ENCODE results near the gene TYW1B. TPM values are rescaled to one million over a fixed set of nuclear protein-coding genes. Genes with fewer than 3 reads are reported as not detected.
A peak's percentile ranks its signal among the peaks of the same experiment; 100 is the strongest.
"Not testable (repeated sequence)": the region's sequence is repeated elsewhere in the genome, so short reads cannot be mapped to it uniquely, and the experiment has no call there.

Gene TYW1B, protein sequence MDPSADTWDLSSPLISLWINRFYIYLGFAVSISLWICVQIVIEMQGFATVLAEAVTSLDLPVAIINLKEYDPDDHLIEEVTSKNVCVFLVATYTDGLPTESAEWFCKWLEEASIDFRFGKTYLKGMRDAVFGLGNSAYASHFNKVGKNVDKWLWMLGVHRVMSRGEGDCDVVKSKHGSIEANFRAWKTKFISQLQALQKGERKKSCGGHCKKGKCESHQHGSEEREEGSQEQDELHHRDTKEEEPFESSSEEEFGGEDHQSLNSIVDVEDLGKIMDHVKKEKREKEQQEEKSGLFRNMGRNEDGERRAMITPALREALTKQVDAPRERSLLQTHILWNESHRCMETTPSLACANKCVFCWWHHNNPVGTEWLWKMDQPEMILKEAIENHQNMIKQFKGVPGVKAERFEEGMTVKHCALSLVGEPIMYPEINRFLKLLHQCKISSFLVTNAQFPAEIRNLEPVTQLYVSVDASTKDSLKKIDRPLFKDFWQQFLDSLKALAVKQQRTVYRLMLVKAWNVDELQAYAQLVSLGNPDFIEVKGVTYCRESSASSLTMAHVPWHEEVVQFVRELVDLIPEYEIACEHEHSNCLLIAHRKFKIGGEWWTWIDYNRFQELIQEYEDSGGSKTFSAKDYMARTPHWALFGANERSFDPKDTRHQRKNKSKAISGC
- total RNA-seq, result 1 to 10 TPM; 2.4 to 7.1 (median 6.1) TPM

DNA sequence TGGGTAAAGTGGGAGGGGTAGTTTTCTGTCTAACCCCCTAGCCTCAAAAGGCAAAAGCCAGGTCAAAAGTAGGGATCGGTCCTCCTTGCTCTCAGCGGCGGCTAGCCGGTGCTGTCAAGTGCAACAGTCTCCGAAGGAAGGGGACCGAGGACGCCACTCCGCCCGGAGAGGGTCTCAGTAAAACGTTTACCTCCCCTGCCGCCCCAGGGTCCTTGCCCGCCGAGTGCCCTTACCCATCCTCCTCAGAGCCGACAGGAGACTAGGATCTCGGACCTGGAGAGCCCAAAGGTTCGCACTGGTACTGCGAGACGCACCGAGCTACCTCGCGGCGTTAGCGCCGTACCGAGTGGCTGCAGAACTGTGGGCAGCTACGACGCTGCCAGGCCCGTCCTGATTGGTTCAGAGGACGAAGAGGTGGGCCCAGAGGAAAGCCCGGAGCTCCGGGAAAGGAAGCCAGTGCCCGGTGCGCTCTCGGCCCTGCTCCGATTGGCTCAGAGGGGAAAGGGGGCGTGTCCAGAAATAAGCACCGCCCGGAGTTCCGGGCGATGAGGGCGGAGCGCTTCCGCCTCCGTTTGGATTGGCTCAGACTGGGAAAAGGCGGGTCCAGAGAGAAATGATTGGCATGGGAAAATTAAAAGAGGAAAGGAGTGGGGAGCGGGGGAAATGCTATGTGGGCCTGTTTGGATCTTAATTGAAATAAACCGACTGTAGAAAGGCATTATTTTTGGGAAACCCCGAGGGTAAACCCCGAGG, at the start of gene TYW1B:
TSS of gene TYW1B (minus strand) at position 362 of the 753 bp plus-strand sequence. CDS start at position 237, 125 bp downstream.
- H3K9me3 ChIP-seq, H3K27me3 ChIP-seq: not testable (repeated sequence)
- Histone ChIP-seq H3K27ac (peak within 1 kb of the TSS; percentile 68 to 98 (median 88)), H3K4me3 (peak within 1 kb of the TSS; percentile 59 to 85 (median 72)), H3K36me3 (peaks cover 2 to 14% (median 6%) of the 10 kb centered on the region in 3 donors), H3K4me1 (peaks cover 0 to 41% (median 14%) of the 10 kb centered on the region in 4 donors)
- TF ChIP-seq EP300 (IDR thresholded peaks at IDR 0.05), result peak; percentile 35 to 79
- peak; percentile 42 to 76 for TF ChIP-seq POLR2A (IDR thresholded peaks at IDR 0.05)
- TF ChIP-seq CTCF (IDR thresholded peaks at IDR 0.05), result peak in 2 of 5 experiments; percentile 23 to 39
- DNase-seq (ENCODE audit: low spot score in 2 of 2), result peak; percentile 94 to 98
- 0 to 1% methylated on average over 27 to 32 of the region's 49 CpGs for WGBS, 2 donors

DNA sequence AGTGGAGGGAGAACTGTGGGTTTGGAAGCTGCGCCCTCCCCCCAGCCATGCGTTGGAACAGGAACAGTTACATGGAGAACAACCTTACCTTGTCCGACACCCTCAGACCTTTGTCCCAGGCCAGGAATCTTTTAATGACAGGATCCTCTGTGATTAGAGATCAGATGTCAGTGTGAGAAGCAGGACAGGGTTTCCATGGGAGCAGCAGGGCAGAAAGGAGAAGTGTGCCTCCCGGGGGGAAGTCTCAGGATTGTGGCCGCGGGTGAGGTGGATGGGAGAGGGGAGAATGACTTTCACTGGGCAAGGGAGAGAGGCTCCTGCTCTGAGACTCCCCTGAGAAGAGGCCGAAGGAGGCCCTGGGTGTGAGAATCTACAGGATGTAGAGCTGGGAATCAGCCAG, 39.6 kb upstream of the TYW1B start:
- H3K27me3 ChIP-seq; H3K4me3 ChIP-seq; H3K36me3 ChIP-seq; H3K27ac ChIP-seq; H3K9me3 ChIP-seq; H3K4me1 ChIP-seq; DNase-seq (ENCODE audit: low spot score in 2 of 2): not testable (repeated sequence)
- 41 to 45% methylated on average over 6 of the region's 7 CpGs for WGBS, 2 donors

DNA sequence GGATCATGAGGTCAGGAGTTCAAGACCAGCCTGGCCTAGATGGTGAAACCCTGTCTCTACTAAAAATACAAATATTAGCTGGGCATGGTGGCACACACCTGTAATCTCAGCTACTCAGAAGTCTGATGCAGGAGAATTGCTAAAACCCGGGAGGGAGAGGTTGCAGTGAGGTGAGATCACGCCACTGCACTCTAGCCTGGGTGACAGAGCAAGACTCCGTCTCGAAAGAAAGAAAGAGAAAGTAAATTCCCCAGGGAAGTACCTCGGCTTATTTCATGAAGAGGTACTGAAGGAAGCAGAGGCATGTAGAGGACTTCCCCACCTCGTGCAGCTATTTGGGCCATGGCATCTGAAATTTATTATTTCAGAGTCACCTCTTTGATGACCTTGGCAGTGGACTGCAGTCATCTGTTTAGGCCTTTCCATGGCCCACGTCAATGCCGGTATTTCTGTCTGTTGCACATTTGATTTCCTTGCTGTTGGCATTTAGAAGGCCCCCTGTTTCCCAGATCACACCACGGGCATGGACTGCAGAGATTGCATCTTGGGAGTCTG, 30.9 kb upstream of the TYW1B start:
- H3K9me3 ChIP-seq; H3K36me3 ChIP-seq; H3K27ac ChIP-seq; H3K27me3 ChIP-seq; H3K4me3 ChIP-seq; DNase-seq (ENCODE audit: low spot score in 2 of 2); H3K4me1 ChIP-seq: not testable (repeated sequence)
- 73 to 79% methylated on average over 9 of the region's 9 CpGs for WGBS, 2 donors

- not testable (repeated sequence) for H3K27me3 ChIP-seq; H3K27ac ChIP-seq; H3K36me3 ChIP-seq; DNase-seq (ENCODE audit: low spot score in 2 of 2); H3K9me3 ChIP-seq; H3K4me1 ChIP-seq; H3K4me3 ChIP-seq
- 28 to 33% methylated on average over 1 of the region's 1 CpG for WGBS, 2 donors
These were observed 29.9 kb upstream of the TYW1B start for GRCh38 chr7:72857925-72858324.

DNA sequence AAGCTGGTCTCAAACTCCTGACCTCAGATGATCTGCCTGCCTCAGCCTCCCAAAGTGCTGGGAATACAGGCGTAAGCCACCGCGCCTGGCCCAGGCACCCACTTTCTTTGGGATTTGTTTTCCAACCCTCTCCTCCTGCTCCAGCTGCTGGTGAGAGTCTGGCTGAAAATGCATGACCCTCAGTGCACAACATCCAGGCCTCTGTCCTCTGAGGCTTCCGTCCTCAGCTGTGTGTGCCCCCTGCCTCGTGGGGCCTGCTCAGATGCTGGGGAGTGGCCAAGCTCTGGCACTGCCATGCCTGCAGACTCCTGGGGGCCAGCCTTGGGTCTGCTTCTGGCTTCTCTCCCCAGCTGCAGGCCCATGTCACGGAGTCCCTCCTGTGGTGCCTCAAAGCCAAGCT, 27.3 kb upstream of the TYW1B start:
- not testable (repeated sequence) for H3K27me3 ChIP-seq; H3K4me1 ChIP-seq; H3K27ac ChIP-seq; DNase-seq (ENCODE audit: low spot score in 2 of 2); H3K4me3 ChIP-seq; H3K9me3 ChIP-seq; H3K36me3 ChIP-seq
- WGBS, 2 donors, result 87 to 92% methylated on average over 5 of the region's 6 CpGs

DNA sequence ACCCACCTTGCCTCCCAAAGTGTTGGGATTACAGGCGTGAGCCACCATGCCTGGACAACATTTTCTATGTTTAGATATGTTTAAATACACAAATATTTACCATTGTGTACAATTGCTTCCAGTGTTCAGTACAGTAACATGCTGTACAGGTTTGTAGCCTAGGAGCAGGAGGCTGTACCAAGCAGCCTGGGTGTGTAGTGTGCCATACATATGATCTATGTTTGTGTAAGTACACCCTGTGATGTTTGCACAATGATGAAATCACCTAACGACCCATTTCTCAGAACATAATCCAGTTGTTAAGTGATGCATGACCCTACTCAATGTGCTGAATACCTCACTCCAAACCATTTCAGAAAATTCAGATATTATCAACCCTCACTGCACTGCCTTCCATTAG, 24.9 kb upstream of the TYW1B start:
- H3K27ac ChIP-seq; DNase-seq (ENCODE audit: low spot score in 2 of 2); H3K9me3 ChIP-seq; H3K36me3 ChIP-seq; H3K27me3 ChIP-seq; H3K4me3 ChIP-seq; H3K4me1 ChIP-seq: not testable (repeated sequence)
- WGBS, 2 donors, result 75 to 80% methylated on average over 1 of the region's 2 CpGs

GRCh38 chr7:72850746-72851145, 22.7 kb upstream of the TYW1B start:
- not testable (repeated sequence) for H3K4me3 ChIP-seq; H3K4me1 ChIP-seq; H3K9me3 ChIP-seq; H3K36me3 ChIP-seq; H3K27me3 ChIP-seq; H3K27ac ChIP-seq; DNase-seq (ENCODE audit: low spot score in 2 of 2)
- 76 to 77% methylated on average over 3 of the region's 3 CpGs for WGBS, 2 donors

DNA sequence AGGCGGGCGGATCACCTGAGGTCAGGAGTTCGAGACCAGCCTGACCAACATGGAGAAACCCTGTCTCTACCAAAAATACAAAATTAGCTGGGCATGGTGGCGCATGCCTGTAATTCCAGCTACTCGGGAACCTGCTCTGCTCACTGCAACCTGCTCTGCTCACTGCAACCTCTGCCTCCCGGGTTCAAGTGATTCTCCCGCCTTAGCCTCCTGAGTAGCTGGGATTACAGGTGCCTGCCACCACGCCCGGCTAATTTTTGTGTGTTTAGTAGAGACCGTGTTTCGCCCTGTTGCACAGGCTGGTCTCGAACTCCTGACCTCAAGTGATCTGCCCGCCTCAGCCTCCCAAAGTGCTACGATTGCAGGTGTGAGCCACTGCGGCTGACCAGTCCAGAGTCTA, 16.1 kb upstream of the TYW1B start:
- H3K4me3 ChIP-seq; H3K27me3 ChIP-seq; H3K4me1 ChIP-seq; DNase-seq (ENCODE audit: low spot score in 2 of 2); H3K27ac ChIP-seq: not testable (repeated sequence)
- Histone ChIP-seq H3K9me3 (peaks cover 0 to 14% (median 0%) of the 10 kb centered on the region in 4 donors), H3K36me3 (peaks cover 0 to 28% (median 0%) of the 10 kb centered on the region in 3 donors)
- 94 to 96% methylated on average over 15 of the region's 15 CpGs for WGBS, 2 donors

DNA sequence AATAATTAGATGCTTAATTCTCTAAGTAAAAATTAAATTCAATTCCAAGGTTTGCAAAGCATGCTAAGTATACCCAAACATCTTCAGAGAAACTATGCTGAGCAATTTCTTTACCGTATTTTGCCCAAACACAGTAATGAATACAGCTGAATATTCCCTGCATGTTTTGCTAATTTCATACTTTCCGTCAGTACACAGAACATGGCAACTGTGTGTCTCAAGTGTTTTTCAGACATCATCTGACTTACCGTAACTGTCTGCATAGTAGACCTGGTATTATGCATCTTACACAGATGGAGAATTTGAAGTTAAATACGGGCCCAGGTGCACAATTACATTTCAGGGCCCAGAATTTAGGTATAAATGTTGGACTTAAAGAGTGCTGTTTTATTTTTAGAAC, 15.2 kb upstream of the TYW1B start:
- H3K27me3 ChIP-seq; H3K4me3 ChIP-seq; DNase-seq (ENCODE audit: low spot score in 2 of 2); H3K27ac ChIP-seq; H3K4me1 ChIP-seq: not testable (repeated sequence)
- Histone ChIP-seq H3K36me3 (peaks cover 0 to 38% (median 0%) of the 10 kb centered on the region in 3 donors), H3K9me3 (peaks cover 0 to 14% (median 0%) of the 10 kb centered on the region in 4 donors)
- WGBS, 2 donors, result 78 to 89% methylated on average over 2 to 4 of the region's 4 CpGs

- Histone ChIP-seq H3K9me3 (peaks cover 0 to 14% (median 0%) of the 10 kb centered on the region in 4 donors), H3K36me3 (peaks cover 0 to 58% (median 5%) of the 10 kb centered on the region in 3 donors)
- H3K27me3 ChIP-seq; H3K27ac ChIP-seq; H3K4me3 ChIP-seq; H3K4me1 ChIP-seq; DNase-seq (ENCODE audit: low spot score in 2 of 2): not testable (repeated sequence)
- 91 to 96% methylated on average over 6 of the region's 6 CpGs for WGBS, 2 donors
These were observed 13.0 kb upstream of the TYW1B start for GRCh38 chr7:72840966-72841511.

DNA sequence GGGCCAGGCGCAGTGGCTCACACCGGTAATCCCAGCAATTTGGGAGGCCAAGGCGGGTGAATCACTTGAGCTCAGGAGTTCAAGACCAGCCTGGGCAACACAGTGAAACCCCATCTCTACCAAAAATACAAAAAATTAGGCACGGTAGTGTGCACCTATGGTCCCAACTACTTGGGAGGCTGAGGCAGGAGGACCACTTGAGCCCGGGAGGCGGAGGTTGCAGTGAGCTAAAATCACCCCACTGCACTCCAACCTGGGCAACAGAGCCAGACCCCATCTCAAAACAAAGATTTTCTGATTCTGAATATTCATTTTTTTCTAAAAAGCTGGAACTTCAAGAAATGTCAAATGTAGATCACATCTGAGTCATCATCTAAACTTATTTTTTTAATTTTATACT, 10.3 kb upstream of the TYW1B start:
- WGBS, 2 donors, result 96 to 97% methylated on average over 6 of the region's 6 CpGs
- H3K27ac ChIP-seq; H3K27me3 ChIP-seq; H3K4me1 ChIP-seq; DNase-seq (ENCODE audit: low spot score in 2 of 2); H3K4me3 ChIP-seq: not testable (repeated sequence)
- Histone ChIP-seq H3K9me3 (peaks cover 0 to 14% (median 0%) of the 10 kb centered on the region in 4 donors), H3K36me3 (peaks cover 0 to 84% (median 13%) of the 10 kb centered on the region in 3 donors)

All from tibial nerve (tissue), 4 donors.